ENCODE results near the gene TMEM164.

TMEM164 gene

DNA sequence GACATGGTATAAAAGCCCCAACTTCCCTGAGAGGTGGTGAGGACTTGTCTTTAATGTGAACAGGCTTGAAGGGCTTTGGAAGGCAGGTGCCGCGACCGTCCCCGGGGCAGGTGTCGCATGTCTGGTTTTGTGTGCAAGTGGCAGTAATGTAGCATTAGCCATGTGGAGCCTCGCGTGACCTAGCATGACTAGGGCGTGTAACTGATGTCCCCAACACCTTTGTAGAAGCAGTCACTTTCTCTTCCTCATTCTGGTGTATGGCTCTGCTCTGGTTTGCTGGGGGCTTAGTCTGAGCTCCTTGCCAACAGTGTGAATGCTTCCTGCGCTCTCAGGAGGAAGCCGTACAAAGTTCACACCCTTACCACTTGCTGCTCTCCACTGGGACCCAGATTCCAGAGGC, 169.3 kb downstream of the TMEM164 start:
- no peak for DNase-seq (ENCODE audit: low read depth in 1 of 2, low spot score in 1 of 2)
- TF ChIP-seq POLR2AphosphoS5 (IDR thresholded peaks at IDR 0.05; ENCODE audit: low read depth) = no peak
- TF ChIP-seq REST (IDR thresholded peaks at IDR 0.05; ENCODE audit: insufficient replicate concordance, low read depth) = no peak
- no peak for TF ChIP-seq GABPA (IDR thresholded peaks at IDR 0.05; ENCODE audit: low read depth)
- no peak for TF ChIP-seq SPI1 (IDR thresholded peaks at IDR 0.05; ENCODE audit: borderline replicate concordance, low read depth)
- no peak for TF ChIP-seq CTCF (IDR thresholded peaks at IDR 0.05; ENCODE audit: insufficient read depth, low read length)
- H3K4me3 ChIP-seq (replicated peaks; ENCODE audit: insufficient read depth, low read length) = no peak overlapping the region
- no peak overlapping the region for H3K27ac ChIP-seq (replicated peaks)
- no peaks in the 10 kb centered on the region for H3K27me3 ChIP-seq (ENCODE audit: insufficient read depth, poor library complexity, severe bottlenecking)

GRCh38 chrX:110173192-110174175, 170.6 kb downstream of the TMEM164 start:
- Histone ChIP-seq H3K4me3 (replicated peaks; ENCODE audit: insufficient read depth, low read length) (no peak overlapping the region), H3K27me3 (ENCODE audit: insufficient read depth, poor library complexity, severe bottlenecking) (no peaks in the 10 kb centered on the region), H3K27ac (replicated peaks) (no peak overlapping the region)
- no peak for TF ChIP-seq SPI1 (IDR thresholded peaks at IDR 0.05; ENCODE audit: borderline replicate concordance, low read depth)
- TF ChIP-seq CTCF (IDR thresholded peaks at IDR 0.05; ENCODE audit: insufficient read depth, low read length) = no peak
- TF ChIP-seq POLR2AphosphoS5 (IDR thresholded peaks at IDR 0.05; ENCODE audit: low read depth) = no peak
- TF ChIP-seq REST (IDR thresholded peaks at IDR 0.05; ENCODE audit: insufficient replicate concordance, low read depth) = no peak
- DNase-seq (ENCODE audit: low read depth in 1 of 2, low spot score in 1 of 2) = no peak

DNA sequence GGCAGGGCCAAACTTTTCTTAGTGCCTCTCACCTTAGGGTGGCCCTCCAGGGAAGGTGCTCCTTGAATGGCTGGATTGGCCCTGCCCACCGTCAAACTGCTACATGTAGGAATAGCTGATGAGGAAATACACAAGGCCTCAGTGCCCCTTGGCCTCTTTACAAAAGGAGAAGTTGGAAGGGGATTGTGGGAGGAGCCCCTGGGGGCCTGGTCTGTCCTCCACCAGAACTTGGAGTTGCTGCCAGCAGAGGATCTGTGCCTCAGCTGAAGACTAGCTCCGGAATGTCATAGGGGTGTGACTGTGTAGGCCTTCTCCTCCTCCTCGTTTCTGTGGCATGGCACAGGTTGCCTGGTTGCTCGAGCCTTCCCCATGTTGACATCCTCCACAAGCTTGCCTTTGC, 172.2 kb downstream of the TMEM164 start:
- Histone ChIP-seq H3K27me3 (ENCODE audit: insufficient read depth, poor library complexity, severe bottlenecking) (no peaks in the 10 kb centered on the region), H3K4me3 (replicated peaks; ENCODE audit: insufficient read depth, low read length) (no peak overlapping the region), H3K27ac (replicated peaks) (peak overlapping the region; percentile 32)
- no peak for TF ChIP-seq REST (IDR thresholded peaks at IDR 0.05; ENCODE audit: insufficient replicate concordance, low read depth)
- TF ChIP-seq SPI1 (IDR thresholded peaks at IDR 0.05; ENCODE audit: borderline replicate concordance, low read depth) = peak; percentile 6; the same call in 1 of the 2 replicates
- DNase-seq (ENCODE audit: low read depth in 1 of 2, low spot score in 1 of 2) = peak in 1 of 2 experiments; percentile 81
